GM12878 (cell line): ENCODE measurements around the gene KREMEN2. TPM values are rescaled to one million over a fixed set of nuclear protein-coding genes. Genes with fewer than 3 reads are reported as not detected.

Source experiments
- BACH1 ChIP-seq: fragments of 450-650 bp; IDR thresholded peaks from 2 replicates; pipeline ENCODE4 v1.6.1; 2017; ENCODE audit warnings: mild to moderate bottlenecking, borderline replicate concordance
- BCL11A ChIP-seq: IDR thresholded peaks from 2 replicates; pipeline ENCODE4 v1.6.1; 2011; ENCODE audit warnings: low read depth, low read length
- BHLHE40 ChIP-seq, 2 experiments: fragments of 450-650 bp in 1 of 2; IDR thresholded peaks; 2 replicates each; pipeline ENCODE4 v1.6.1; 2011 to 2017; ENCODE audit warnings: low read depth in 2 of 2, borderline replicate concordance in 1 of 2, improper control_type of control experiment in 1 of 2, low read length in 1 of 2, mild to moderate bottlenecking in 1 of 2
- CREB1 ChIP-seq: IDR thresholded peaks from 2 replicates; pipeline ENCODE4 v1.6.1; 2012; ENCODE audit warnings: low read depth, mild to moderate bottlenecking, inconsistent platforms
- ETV6 ChIP-seq, 2 experiments: fragments of 450-650 bp in 1 of 2; IDR thresholded peaks in 1 of 2; conservative IDR thresholded peaks in 1 of 2; 2 replicates each; pipeline ENCODE4 v1.6.1; 2014; ENCODE audit warnings: antibody characterized with exemption in 1 of 2, borderline replicate concordance in 1 of 2, low read depth in 1 of 2, mild to moderate bottlenecking in 1 of 2, moderate library complexity in 1 of 2
- HCFC1 ChIP-seq: fragments of 150-350 bp; IDR thresholded peaks from 2 replicates; pipeline ENCODE4 v1.6.1; 2014; ENCODE audit warnings: low read length
- IRF3 ChIP-seq: fragments of 450-650 bp; IDR thresholded peaks from 2 replicates; pipeline ENCODE4 v1.6.1; 2014; ENCODE audit warnings: mild to moderate bottlenecking
- NBN ChIP-seq: fragments of 450-650 bp; IDR thresholded peaks from 2 replicates; pipeline ENCODE4 v1.6.1; 2016
- NFYB ChIP-seq: IDR thresholded peaks from 2 replicates; pipeline ENCODE4 v1.6.1; 2011; ENCODE audit warnings: low read depth, mild to moderate bottlenecking, low read length, improper control_type of control experiment, moderate library complexity; ENCODE audit not compliant: insufficient read depth
- NR2C1 ChIP-seq: fragments of 450-650 bp; IDR thresholded peaks from 2 replicates; pipeline ENCODE4 v1.6.1; 2017; ENCODE audit warnings: antibody characterized with exemption, mild to moderate bottlenecking, moderate library complexity
- PBX3 ChIP-seq: IDR thresholded peaks from 2 replicates; pipeline ENCODE4 v1.6.1; 2011; ENCODE audit warnings: mild to moderate bottlenecking, low read depth, low read length, moderate library complexity; ENCODE audit not compliant: insufficient replicate concordance
- POLR2A ChIP-seq: IDR thresholded peaks from 2 replicates; pipeline ENCODE4 v1.6.1; 2011; ENCODE audit warnings: low read depth, mild to moderate bottlenecking, low read length
- POLR2AphosphoS2 ChIP-seq: IDR thresholded peaks from 2 replicates; pipeline ENCODE4 v1.6.1; 2011; ENCODE audit warnings: low read depth, mild to moderate bottlenecking, low read length, improper control_type of control experiment, moderate library complexity
- SIN3A ChIP-seq: IDR thresholded peaks from 2 replicates; pipeline ENCODE4 v1.6.1; 2012; ENCODE audit warnings: low read depth, low read length, improper control_type of control experiment
- SP1 ChIP-seq: IDR thresholded peaks from one replicate; pipeline ENCODE4 v1.6.1; 2011; ENCODE audit warnings: low read depth, low read length
- SREBF1 ChIP-seq: IDR thresholded peaks from 2 replicates; pipeline ENCODE4 v1.6.1; 2012; ENCODE audit warnings: mild to moderate bottlenecking, low read length
- WRNIP1 ChIP-seq: IDR thresholded peaks from 2 replicates; pipeline ENCODE4 v1.6.1; 2011; ENCODE audit warnings: low read depth, low read length, improper control_type of control experiment, borderline replicate concordance
- ZBTB11 ChIP-seq: fragments of 450-650 bp; formaldehyde crosslinking; IDR thresholded peaks from 2 replicates; pipeline ENCODE4 v1.5.0; 2022; ENCODE audit warnings: mild to moderate bottlenecking, missing genetic modification characterization
- ZNF207 ChIP-seq: fragments of 450-650 bp; IDR thresholded peaks from 2 replicates; pipeline ENCODE4 v1.6.1; 2014; ENCODE audit warnings: antibody characterized with exemption, mild to moderate bottlenecking, borderline replicate concordance
- ZNF687 ChIP-seq: fragments of 450-650 bp; IDR thresholded peaks from 2 replicates; pipeline ENCODE4 v1.6.1; 2017; ENCODE audit warnings: mild to moderate bottlenecking, moderate library complexity
- polyA plus RNA-seq, 11 experiments: library from polyadenylated mRNA; depleted of rRNA in 4 of 11; unstranded in 6 of 11; stranded (reverse) in 5 of 11; fragments of >200 nt; fragmentation: Nextera tagmentation in 4 of 11; fragmentation: Illumina TruSeq in 1 of 11; extraction: Ambion mirVana in 4 of 11; extraction: Trizol in 1 of 11; gene quantifications; 1 replicate in 1 of 11; 2 replicates in 10 of 11; pipeline versions ENCODE4 v1.2.1 to v1.2.3, GENCODE V29; 2011 to 2016; ENCODE audit warnings: inconsistent platforms in 2 of 11, missing spikeins in 2 of 11, low read depth in 1 of 11
- total RNA-seq, 4 experiments: library from RNA; depleted of rRNA in 3 of 4; stranded (reverse); fragments of >200 nt in 3 of 4; fragmentation: Illumina TruSeq in 1 of 4; extraction: Trizol in 1 of 4; gene quantifications; 2 replicates each; pipeline versions ENCODE4 v1.2.1 to v1.2.3, GENCODE V29; 2013 to 2021

KREMEN2 gene
- total and polyA plus RNA-seq, 10 of the 15 experiments (the other 5 are each of a cell fraction or from before 2014, with no cell fraction given): 0.06 to 3.7 (median 0.83) TPM; not detected in 2

GRCh38 chr16:2968738-2969544 is 4.9 kb downstream of the KREMEN2 start, which contains the start of gene PAQR4 (continued):
- TF ChIP-seq ZNF687 (no peak), NFYB (peak; percentile 85), ZBTB11 (CRISPR knock-in tag) (no peak), BCL11A (no peak), WRNIP1 (no peak), SREBF1 (no peak), IRF3 (no peak; the same call in 1 of the 2 replicates), HCFC1 (no peak), SIN3A (peak; percentile 96), SP1 (peak; percentile 59), PBX3 (no peak), POLR2A (0 out of 2 replicates have a peak, but pooled peaks have one; percentile 20), CREB1 (peak; percentile 71), BHLHE40 (IDR thresholded peaks at IDR 0.05; ENCODE audit: borderline replicate concordance in 1 of 2, low read depth in 2 of 2, low read length in 1 of 2) (peak in 1 of 2 experiments; percentile 55; a peak in 1 of 4 replicates), NBN (peak; percentile 92), ZNF207 (0 out of 2 replicates have a peak, but pooled peaks have one; percentile 47), BACH1 (peak; percentile 72; the same call in 1 of the 2 replicates), ETV6 (conservative IDR thresholded peaks at IDR 0.05 in 1 of 2, IDR thresholded peaks at IDR 0.05 in 1 of 2; ENCODE audit: borderline replicate concordance in 1 of 2, low read depth in 1 of 2) (no peak), NR2C1 (no peak), POLR2AphosphoS2 (0 out of 2 replicates have a peak, but pooled peaks have one; percentile 44)
